AG09319 (cell line): ENCODE measurements around the gene UIMC1.

Experiments
- DNase-seq: peaks from one replicate; pipeline ENCODE4 v3.0.0-alpha.2; 2010; ENCODE audit warnings: low read depth; ENCODE audit errors: extremely low read depth
- TF ChIP-seq, protein P1 (sequence below): IDR thresholded peaks from 2 replicates; pipeline ENCODE4 v1.5.1; 2011; ENCODE audit warnings: low read depth, mild to moderate bottlenecking, inconsistent platforms, low read length, moderate library complexity

The UIMC1 gene

DNA sequence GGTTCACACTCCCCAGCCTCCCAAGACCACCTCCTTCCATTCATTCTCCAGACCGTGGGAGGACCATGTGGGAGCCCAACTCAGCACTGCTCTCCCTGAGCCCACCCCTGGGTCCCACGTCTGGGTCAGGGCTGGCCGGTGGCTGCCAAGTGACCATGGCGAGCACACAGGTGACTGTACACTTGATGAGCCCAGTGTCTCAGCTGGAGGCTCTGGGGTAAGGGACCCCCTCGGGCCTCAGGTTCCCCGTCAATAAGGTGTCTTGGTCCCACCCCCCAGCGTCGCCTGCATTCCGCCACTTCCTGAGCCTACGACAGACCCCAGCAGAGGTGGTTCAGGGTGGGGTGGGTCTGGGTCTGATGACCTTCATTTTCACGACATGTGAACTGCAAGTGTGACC lies 146.2 kb downstream of the UIMC1 start:
- TF ChIP-seq, protein P1, sequence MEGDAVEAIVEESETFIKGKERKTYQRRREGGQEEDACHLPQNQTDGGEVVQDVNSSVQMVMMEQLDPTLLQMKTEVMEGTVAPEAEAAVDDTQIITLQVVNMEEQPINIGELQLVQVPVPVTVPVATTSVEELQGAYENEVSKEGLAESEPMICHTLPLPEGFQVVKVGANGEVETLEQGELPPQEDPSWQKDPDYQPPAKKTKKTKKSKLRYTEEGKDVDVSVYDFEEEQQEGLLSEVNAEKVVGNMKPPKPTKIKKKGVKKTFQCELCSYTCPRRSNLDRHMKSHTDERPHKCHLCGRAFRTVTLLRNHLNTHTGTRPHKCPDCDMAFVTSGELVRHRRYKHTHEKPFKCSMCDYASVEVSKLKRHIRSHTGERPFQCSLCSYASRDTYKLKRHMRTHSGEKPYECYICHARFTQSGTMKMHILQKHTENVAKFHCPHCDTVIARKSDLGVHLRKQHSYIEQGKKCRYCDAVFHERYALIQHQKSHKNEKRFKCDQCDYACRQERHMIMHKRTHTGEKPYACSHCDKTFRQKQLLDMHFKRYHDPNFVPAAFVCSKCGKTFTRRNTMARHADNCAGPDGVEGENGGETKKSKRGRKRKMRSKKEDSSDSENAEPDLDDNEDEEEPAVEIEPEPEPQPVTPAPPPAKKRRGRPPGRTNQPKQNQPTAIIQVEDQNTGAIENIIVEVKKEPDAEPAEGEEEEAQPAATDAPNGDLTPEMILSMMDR = no peak
- DNase-seq = no peak

DNA sequence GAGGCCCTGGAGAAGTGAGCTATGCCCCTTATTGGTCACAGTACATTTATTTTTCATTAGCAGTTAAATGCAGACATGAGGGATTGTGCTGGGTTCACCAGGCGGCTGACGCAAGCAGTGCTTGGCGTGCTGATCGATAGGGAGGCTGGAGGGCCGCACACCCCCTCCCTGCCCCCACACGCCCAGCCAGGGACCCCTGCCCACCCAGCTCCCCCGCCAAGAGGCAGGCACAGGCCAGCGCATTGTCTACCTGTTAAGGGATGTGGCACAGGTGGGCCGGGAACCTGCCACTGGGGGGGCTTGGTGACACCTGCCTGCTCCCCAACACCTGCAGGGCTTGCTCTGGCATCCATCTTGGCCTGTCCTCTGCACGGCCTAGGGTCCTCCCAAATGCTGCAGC lies 146.7 kb downstream of the UIMC1 start:
- DNase-seq = no peak
- TF ChIP-seq, protein P1 = no peak

- DNase-seq = no peak
- TF ChIP-seq, protein P1 = no peak
Observed at GRCh38 chr5:176857894-176858273, 148.7 kb downstream of the UIMC1 start.

DNA sequence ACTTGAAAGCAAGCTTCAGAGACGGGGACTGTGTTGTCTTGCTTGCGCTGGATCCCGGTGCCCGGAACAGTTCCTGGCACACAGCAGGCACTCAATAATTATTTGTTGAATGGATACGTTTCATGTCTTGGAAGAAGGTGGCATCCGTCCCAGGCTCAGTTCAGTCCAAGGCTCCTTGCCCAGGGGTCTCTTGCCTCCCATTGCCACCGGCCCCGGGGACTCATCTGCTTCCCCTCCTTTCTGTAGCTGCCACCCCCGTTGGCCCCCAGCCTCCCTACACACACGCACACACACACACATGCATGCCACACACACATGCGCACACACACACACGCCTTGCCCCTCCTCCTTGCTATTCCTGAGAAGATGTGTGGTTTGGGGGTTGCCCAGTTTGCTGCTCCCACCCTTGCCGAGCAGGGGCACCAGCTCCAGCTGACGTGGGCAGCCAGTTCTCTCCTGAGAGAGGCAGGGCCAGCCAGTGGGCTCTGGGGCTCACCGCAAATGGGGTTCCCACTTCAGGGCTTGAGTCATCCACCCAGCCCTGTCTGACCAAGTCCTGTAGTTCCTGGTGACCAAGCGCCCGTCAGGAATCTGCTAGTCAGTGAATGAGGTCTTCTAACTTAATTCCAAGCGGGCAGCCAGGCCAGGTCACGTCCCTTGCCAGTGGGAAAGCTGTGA lies 149.2 kb downstream of the UIMC1 start:
- DNase-seq = no peak
- TF ChIP-seq, protein P1 = no peak

DNA sequence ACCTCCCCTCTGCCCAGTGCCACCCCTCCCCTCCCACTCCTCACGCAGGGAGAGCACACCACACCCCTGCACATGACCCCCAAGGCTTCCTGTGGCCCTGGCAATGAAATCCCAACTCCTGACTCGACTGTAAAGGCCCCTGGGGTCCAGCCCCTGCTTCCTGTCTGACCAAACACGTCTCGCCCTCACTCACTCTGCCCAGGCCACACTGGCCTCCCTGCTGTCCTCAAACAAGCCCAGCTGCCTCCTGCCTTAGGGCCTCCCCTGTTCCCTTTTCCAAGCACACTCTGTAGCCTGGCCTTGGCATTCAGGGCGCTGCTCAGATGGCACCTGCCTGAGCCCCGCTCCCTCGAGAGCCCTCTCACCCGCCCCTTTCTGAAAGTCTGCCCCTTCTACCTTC lies 149.8 kb downstream of the UIMC1 start:
- TF ChIP-seq, protein P1 = no peak
- no peak for DNase-seq

DNA sequence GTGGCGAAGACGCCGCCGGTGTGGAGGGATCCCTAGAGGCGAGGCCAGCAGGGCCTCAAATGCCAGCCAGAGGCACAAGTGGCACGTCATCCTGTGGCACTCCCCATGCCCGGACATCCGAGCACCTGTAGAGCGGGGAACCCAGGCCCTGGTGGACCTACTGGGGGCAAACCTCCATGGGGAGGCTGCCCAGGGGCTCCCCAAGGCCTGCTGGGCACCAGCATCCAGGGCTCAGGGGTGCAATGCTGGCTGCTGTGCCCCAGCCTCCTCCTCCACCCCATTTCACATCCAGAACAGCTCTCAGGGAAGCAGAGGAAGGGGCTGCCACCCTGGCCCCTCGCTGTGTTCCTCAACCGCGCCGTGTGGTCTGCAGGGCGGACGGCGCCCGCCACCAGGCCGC lies 151.0 kb downstream of the UIMC1 start:
- DNase-seq = no peak
- TF ChIP-seq, protein P1 = no peak
